Stimulated activated naive CD8-positive, alpha-beta T cell treated with anti-CD3 and anti-CD28 coated beads, Interleukin-15, amount 100 ng/mL, for 72 hours (primary cell): Measurements from ENCODE around the gene GOLPH3L.
"Not testable (repeated sequence)": the region's sequence is repeated elsewhere in the genome, so short reads cannot be mapped to it uniquely, and the experiment has no call there.

ENCODE experiments used
- ATAC-seq: fragments of 150-1000 bp; cut with Tn5 transposase; 2 replicates; pipeline ENCODE4 v1.10.0; 2021; ENCODE audit warnings: mild to moderate bottlenecking, moderate library complexity
- DNase-seq, 2 donors: peaks; one replicate each; pipeline ENCODE4 v3.0.0; 2021 to 2022
- H3K27ac Mint-ChIP-seq, 2 donors: one replicate each; pipeline ENCODE4 v1.8.0; 2022; ENCODE audit warnings: mild to moderate bottlenecking in 2 of 2, mixed read lengths in 2 of 2, moderate library complexity in 2 of 2
- H3K27me3 Mint-ChIP-seq: one replicate; pipeline ENCODE4 v1.8.0; 2022; ENCODE audit warnings: mixed read lengths
- H3K4me1 Mint-ChIP-seq: one replicate; pipeline ENCODE4 v1.8.0; 2022; ENCODE audit warnings: mild to moderate bottlenecking, mixed read lengths
- H3K4me3 Mint-ChIP-seq, 2 donors: one replicate each; pipeline ENCODE4 v1.8.0; 2022; ENCODE audit warnings: mild to moderate bottlenecking in 2 of 2, mixed read lengths in 2 of 2, moderate library complexity in 1 of 2
- H3K9me3 Mint-ChIP-seq, 2 donors: one replicate each; pipeline ENCODE4 v1.8.0; 2022; ENCODE audit warnings: mixed read lengths in 2 of 2

Gene GOLPH3L

DNA sequence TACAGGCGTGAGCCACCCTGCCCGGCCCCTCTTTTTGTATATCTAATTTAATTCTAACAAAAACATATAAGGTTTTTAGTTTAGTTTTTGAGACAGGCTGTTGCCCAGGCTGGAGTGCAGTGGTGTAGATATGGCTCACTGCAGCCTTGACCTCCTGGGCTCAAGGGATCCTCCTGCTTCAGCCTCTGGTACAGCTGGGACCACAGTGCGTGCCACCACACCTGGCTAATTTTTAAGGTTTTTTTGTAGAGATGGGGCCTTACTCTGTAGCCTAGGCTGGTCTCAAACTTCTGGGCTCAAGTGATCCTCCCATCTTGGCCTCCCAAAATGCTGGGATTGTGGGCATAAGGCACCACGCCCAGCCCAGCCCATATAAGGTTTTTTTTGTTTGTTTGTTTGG lies 86.4 kb downstream of the GOLPH3L start:
- H3K4me1 Mint-ChIP-seq, result peaks cover 46% of the 10 kb centered on the region
- no peaks in the 10 kb centered on the region for H3K27me3 Mint-ChIP-seq
- no peaks in the 10 kb centered on the region for H3K9me3 Mint-ChIP-seq
- no peak overlapping the region for H3K4me3 Mint-ChIP-seq
- peak overlapping the region; percentile 21 to 77 for H3K27ac Mint-ChIP-seq
- ATAC-seq (no peak), DNase-seq (no peak)

GRCh38 chr1:150609732-150610131 lies 87.2 kb downstream of the GOLPH3L start:
- DNase-seq (no peak), ATAC-seq (no peak)
- H3K4me3 Mint-ChIP-seq, result no peak overlapping the region
- H3K27me3 Mint-ChIP-seq, result no peaks in the 10 kb centered on the region
- H3K27ac Mint-ChIP-seq, result peak overlapping the region in 1 of 2 donors; percentile 58
- peaks cover 45% of the 10 kb centered on the region for H3K4me1 Mint-ChIP-seq
- no peaks in the 10 kb centered on the region for H3K9me3 Mint-ChIP-seq

DNA sequence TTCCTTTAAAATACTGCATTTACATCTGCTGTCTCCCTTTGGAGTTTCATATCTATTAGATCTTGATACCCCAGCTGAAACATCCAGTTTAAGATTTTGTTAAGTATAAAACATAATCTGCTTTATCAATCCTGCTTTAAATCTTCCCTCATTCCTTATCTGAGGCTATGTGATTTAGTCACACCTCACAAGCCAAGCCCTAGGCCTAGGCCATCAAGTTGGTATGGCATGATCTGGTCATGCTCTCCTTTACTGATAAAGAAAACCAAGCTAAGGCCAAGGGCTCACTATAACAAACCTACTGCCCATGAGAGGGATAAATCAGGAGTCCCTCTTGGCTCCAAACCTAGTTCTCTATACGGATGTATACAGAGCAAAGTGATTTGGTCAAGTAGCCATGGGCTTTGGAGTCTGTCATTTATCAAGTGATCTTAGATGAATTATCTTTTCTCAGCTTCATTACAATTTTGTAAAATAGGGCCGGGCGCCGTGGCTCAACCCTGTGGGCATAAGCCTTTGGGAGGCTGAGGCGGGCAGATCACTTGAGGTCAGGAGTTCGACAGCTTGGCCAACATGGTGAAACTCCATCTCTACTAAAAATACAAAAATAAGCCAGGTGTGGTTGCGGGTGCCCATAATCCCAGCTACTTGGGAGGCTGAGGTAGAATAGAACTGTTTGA lies 90.4 kb downstream of the GOLPH3L start:
- Mint-ChIP-seq H3K27ac (peak overlapping the region in 1 of 2 donors; percentile 93), H3K9me3 (no peaks in the 10 kb centered on the region), H3K4me3 (no peak overlapping the region), H3K4me1 (peaks cover 22% of the 10 kb centered on the region), H3K27me3 (no peaks in the 10 kb centered on the region)
- DNase-seq, result no peak
- no peak for ATAC-seq

DNA sequence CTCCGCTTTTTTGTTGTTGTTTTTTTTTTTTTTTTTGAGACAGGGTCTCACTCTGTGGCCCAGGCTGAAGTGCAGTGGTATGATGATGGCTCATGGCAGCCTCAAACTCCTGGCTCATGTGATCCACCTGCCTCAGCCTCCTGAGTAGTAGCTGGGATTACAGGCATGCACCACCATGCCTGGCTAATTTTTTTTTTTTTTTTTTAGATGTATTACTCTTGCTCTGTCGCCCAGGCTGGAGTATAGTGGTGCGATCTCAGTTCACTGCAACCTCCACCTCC lies 91.6 kb downstream of the GOLPH3L start:
- DNase-seq, H3K9me3 Mint-ChIP-seq, ATAC-seq, H3K4me3 Mint-ChIP-seq, H3K27me3 Mint-ChIP-seq: not testable (repeated sequence)
- Mint-ChIP-seq H3K27ac (peak overlapping the region in 1 of 2 donors; percentile 93), H3K4me1 (peaks cover 13% of the 10 kb centered on the region)

DNA sequence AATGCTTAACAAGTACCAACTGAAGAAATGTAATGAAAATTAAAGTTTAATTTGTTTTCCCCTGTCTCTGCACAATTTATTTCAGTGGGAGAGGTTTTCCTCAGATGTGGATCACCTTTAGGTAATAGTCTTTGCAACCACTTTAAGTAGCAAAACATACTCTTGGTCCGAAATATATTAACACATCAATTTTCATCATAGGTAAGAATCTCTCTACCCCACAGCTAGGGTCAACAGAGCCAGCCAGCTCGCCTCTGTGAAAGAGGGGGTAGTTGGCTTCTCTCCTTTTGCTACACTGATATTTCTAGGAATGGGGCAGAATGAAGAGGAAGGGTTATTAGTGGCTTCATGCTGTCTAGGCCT lies 92.7 kb downstream of the GOLPH3L start:
- DNase-seq (no peak), ATAC-seq (no peak)
- Mint-ChIP-seq H3K27ac (peak overlapping the region in 1 of 2 donors; percentile 93), H3K4me3 (no peak overlapping the region), H3K4me1 (peaks cover 13% of the 10 kb centered on the region), H3K9me3 (no peaks in the 10 kb centered on the region), H3K27me3 (no peaks in the 10 kb centered on the region)

DNA sequence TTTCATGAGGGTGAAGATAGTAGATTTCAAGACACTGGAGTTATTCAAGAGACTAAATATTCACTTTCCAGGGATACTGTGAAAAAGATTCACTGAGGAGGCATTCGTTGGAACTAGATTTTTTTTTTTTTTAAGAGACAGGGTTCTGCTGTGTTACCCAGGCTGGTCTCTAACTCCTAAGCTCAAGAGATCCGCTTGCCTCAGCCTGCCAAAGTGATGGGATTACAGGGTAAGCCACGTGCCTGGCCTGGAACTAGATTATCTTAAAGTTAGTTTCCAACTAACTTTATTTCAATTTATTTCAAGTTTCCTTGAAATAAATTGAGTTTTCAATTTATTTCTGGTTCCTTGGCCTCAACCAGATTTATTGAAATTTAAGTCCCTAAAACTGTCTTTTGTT lies 93.2 kb downstream of the GOLPH3L start:
- H3K9me3 Mint-ChIP-seq, result no peaks in the 10 kb centered on the region
- H3K27me3 Mint-ChIP-seq, result no peaks in the 10 kb centered on the region
- peaks cover 13% of the 10 kb centered on the region for H3K4me1 Mint-ChIP-seq
- DNase-seq (no peak), ATAC-seq (no peak)
- no peak overlapping the region for H3K4me3 Mint-ChIP-seq
- H3K27ac Mint-ChIP-seq, result no peak overlapping the region

DNA sequence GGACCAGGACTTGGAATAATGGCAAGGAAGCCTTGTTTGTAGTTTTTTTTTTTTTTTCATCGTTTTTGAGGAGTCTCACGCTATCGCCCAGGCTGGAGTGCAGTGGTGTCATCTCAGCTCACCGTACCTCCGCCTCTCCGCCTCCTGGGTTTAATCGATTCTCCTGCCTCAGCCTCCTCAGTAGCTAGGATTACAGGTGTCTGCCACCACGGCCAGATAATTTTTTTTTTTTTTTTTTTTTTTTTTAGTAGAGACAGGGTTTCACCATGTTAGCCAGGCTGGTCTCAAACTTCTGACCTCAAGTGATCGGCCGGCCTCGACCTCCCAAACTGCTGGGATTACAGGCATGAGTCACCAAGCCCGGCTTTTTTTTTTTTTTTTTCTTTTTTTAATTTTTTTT lies 94.6 kb downstream of the GOLPH3L start:
- ATAC-seq, DNase-seq, H3K27ac Mint-ChIP-seq, H3K27me3 Mint-ChIP-seq, H3K9me3 Mint-ChIP-seq, H3K4me3 Mint-ChIP-seq: not testable (repeated sequence)
- H3K4me1 Mint-ChIP-seq, result peaks cover 13% of the 10 kb centered on the region

DNA sequence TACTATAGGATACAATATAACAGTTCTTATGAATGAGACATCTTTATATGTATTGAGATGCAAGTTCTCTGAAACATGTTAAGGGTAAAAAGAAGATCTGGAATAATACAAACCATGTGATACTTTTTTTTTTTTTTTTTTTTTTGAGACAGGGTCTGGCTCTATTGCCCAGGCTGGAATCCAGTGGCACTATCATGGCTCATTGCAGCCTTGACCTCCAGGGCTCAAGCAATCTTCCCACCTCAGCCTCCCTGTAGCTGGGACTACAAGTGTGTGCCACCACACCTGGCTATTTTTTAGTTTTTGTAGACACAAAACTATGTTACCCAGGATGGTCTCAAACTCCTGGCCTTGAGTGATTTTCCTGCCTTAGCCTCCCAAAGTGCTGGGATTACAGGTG lies 95.4 kb downstream of the GOLPH3L start:
- no peaks in the 10 kb centered on the region for H3K27me3 Mint-ChIP-seq

GRCh38 chr1:150598346-150598745 lies 98.6 kb downstream of the GOLPH3L start:
- DNase-seq, H3K27me3 Mint-ChIP-seq, ATAC-seq, H3K9me3 Mint-ChIP-seq, H3K4me3 Mint-ChIP-seq, H3K27ac Mint-ChIP-seq: not testable (repeated sequence)
- peaks cover 11% of the 10 kb centered on the region for H3K4me1 Mint-ChIP-seq

More for the DNA sequence above, 95.4 kb downstream of the GOLPH3L start:
- ATAC-seq, result no peak
- no peak for DNase-seq
- Mint-ChIP-seq H3K4me1 (peaks cover 15% of the 10 kb centered on the region), H3K9me3 (no peaks in the 10 kb centered on the region), H3K4me3 (no peak overlapping the region), H3K27ac (no peak overlapping the region)

GRCh38 chr1:150596976-150597375 lies 100.0 kb downstream of the GOLPH3L start:
- H3K9me3 Mint-ChIP-seq, result no peaks in the 10 kb centered on the region
- no peaks in the 10 kb centered on the region for H3K27me3 Mint-ChIP-seq
- peak overlapping the region in 1 of 2 donors; percentile 86 for H3K27ac Mint-ChIP-seq
- peaks cover 13% of the 10 kb centered on the region for H3K4me1 Mint-ChIP-seq
- DNase-seq, result no peak
- ATAC-seq, result no peak
- H3K4me3 Mint-ChIP-seq, result no peak overlapping the region
